A673 (cell line): ENCODE measurements around the gene PLCB4.

Experiments used
- CTCF ChIP-seq: fragments of 300-800, 200-600 bp; sonication (generic); conservative IDR thresholded peaks from 2 replicates; pipeline ENCODE4 v1.5.1; 2017; ENCODE audit warnings: low read depth, mild to moderate bottlenecking, antibody characterized with exemption, low read length, moderate library complexity, mixed read lengths
- EZH2 ChIP-seq: fragments of 200-600 bp; sonication (generic); IDR thresholded peaks from 2 replicates; pipeline ENCODE4 v1.6.1; 2017; ENCODE audit warnings: borderline replicate concordance, low read depth, mild to moderate bottlenecking, mixed read lengths, antibody characterized with exemption, low read length; ENCODE audit not compliant: poor library complexity, severe bottlenecking

DNA sequence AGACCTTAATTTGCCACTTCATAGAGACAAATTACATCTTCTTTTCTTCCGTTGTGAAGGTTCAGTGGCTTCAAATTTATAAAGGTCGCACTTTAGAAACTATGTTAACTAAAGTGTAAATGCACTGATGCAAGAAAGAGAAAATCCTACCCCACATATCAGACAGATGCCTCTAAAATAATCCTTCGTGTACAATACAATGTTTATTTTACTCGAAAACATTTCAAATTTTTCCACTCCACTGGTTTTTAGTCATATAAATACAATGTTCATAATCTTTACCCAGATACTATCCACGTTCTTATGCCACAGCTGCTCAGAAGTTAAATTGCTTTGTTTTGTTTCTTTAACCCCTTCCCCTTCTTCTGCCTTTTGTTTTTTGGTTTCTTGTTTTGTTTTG is 305.2 kb downstream of the PLCB4 start:
- TF ChIP-seq CTCF (no peak), EZH2 (no peak)
